ENCODE results near the gene RAF1. TPM values are rescaled to one million over a fixed set of nuclear protein-coding genes. Genes with fewer than 3 reads are reported as not detected.

The RAF1 gene
- total and polyA plus RNA-seq, 2 of the 13 experiments (the other 11 are each of a cell fraction or from before 2014, with no cell fraction given) = 72.2 to 91.4 TPM

- TF ChIP-seq, protein P1, sequence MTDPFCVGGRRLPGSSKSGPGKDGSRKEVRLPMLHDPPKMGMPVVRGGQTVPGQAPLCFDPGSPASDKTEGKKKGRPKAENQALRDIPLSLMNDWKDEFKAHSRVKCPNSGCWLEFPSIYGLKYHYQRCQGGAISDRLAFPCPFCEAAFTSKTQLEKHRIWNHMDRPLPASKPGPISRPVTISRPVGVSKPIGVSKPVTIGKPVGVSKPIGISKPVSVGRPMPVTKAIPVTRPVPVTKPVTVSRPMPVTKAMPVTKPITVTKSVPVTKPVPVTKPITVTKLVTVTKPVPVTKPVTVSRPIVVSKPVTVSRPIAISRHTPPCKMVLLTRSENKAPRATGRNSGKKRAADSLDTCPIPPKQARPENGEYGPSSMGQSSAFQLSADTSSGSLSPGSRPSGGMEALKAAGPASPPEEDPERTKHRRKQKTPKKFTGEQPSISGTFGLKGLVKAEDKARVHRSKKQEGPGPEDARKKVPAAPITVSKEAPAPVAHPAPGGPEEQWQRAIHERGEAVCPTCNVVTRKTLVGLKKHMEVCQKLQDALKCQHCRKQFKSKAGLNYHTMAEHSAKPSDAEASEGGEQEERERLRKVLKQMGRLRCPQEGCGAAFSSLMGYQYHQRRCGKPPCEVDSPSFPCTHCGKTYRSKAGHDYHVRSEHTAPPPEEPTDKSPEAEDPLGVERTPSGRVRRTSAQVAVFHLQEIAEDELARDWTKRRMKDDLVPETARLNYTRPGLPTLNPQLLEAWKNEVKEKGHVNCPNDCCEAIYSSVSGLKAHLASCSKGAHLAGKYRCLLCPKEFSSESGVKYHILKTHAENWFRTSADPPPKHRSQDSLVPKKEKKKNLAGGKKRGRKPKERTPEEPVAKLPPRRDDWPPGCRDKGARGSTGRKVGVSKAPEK (CRISPR knock-in tag; IDR thresholded peaks at IDR 0.05; ENCODE audit: borderline replicate concordance) = no peak
- TF ChIP-seq ZNF224 (CRISPR knock-in tag; IDR thresholded peaks at IDR 0.05) (peak; percentile 92), ZNF616 (CRISPR knock-in tag; IDR thresholded peaks at IDR 0.05; ENCODE audit: low read depth) (no peak; the same call in 1 of the 2 replicates), ZNF354B (CRISPR knock-in tag; IDR thresholded peaks at IDR 0.05) (no peak), RFX5 (IDR thresholded peaks at IDR 0.05; ENCODE audit: low read depth, low read length) (no peak), CBX2 (IDR thresholded peaks at IDR 0.05; ENCODE audit: low read depth, low read length) (no peak), CBX2 (CRISPR knock-in tag; IDR thresholded peaks at IDR 0.05; ENCODE audit: low read depth) (0 out of 2 replicates have a peak, but pooled peaks have one; percentile 30), ZBTB4 (CRISPR knock-in tag; IDR thresholded peaks at IDR 0.05; ENCODE audit: borderline replicate concordance) (peak; percentile 75; the same call in 1 of the 2 replicates), TIGD3 (CRISPR knock-in tag; IDR thresholded peaks at IDR 0.05; ENCODE audit: borderline replicate concordance) (no peak; the same call in 1 of the 2 replicates), ZNF235 (CRISPR knock-in tag; IDR thresholded peaks at IDR 0.05; ENCODE audit: borderline replicate concordance) (no peak), TCF12 (IDR thresholded peaks at IDR 0.05) (no peak), TCF12 (CRISPR knock-in tag; IDR thresholded peaks at IDR 0.05) (no peak), NR2F1 (CRISPR knock-in tag; IDR thresholded peaks at IDR 0.05) (no peak), HDAC2 (CRISPR knock-in tag; IDR thresholded peaks at IDR 0.05) (peak; percentile 72; the same call in 1 of the 2 replicates), ZNF775 (CRISPR knock-in tag; IDR thresholded peaks at IDR 0.05; ENCODE audit: borderline replicate concordance) (no peak), ELK4 (CRISPR knock-in tag; IDR thresholded peaks at IDR 0.05; ENCODE audit: borderline replicate concordance) (no peak), ZNF282 (IDR thresholded peaks at IDR 0.05; ENCODE audit: partially characterized antibody) (no peak), ZNF615 (CRISPR knock-in tag; IDR thresholded peaks at IDR 0.05; ENCODE audit: borderline replicate concordance) (0 out of 2 replicates have a peak, but pooled peaks have one; percentile 63), FOXA1 (IDR thresholded peaks at IDR 0.05) (no peak), FOXA1 (CRISPR knock-in tag; IDR thresholded peaks at IDR 0.05) (no peak)
Measured at GRCh38 chr3:12663936-12664908, at the start of gene RAF1 (continued).
